NCI-H2107 (cell line): ENCODE measurements around the gene KCNT1.

Experiments
- DNase-seq: peaks from one replicate; lab custom pipeline; 2025; lab: John Stamatoyannopoulos, UW

Gene KCNT1

GRCh38 chr9:135727257-135727875, 25.4 kb downstream of the KCNT1 start:
- no peak for DNase-seq

GRCh38 chr9:135728436-135729110, 26.6 kb downstream of the KCNT1 start:
- DNase-seq = no peak

- DNase-seq = no peak
These were observed 27.5 kb downstream of the KCNT1 start for GRCh38 chr9:135729480-135729879.

GRCh38 chr9:135731454-135731853, 29.5 kb downstream of the KCNT1 start:
- DNase-seq = no peak

GRCh38 chr9:135732569-135733257, 30.7 kb downstream of the KCNT1 start:
- no peak for DNase-seq

GRCh38 chr9:135734616-135735144, 32.7 kb downstream of the KCNT1 start:
- DNase-seq = no peak

- DNase-seq = no peak
These were observed 34.4 kb downstream of the KCNT1 start for GRCh38 chr9:135736272-135736978.

GRCh38 chr9:135736979-135737839, 35.2 kb downstream of the KCNT1 start:
- DNase-seq = no peak

- DNase-seq = no peak
These were observed 36.0 kb downstream of the KCNT1 start for GRCh38 chr9:135737840-135738521.

- DNase-seq = no peak
These were observed 37.6 kb downstream of the KCNT1 start for GRCh38 chr9:135739271-135740220.

GRCh38 chr9:135741276-135742219, 39.6 kb downstream of the KCNT1 start:
- DNase-seq = no peak

- DNase-seq = no peak
These were observed 41.0 kb downstream of the KCNT1 start for GRCh38 chr9:135743021-135743420.

GRCh38 chr9:135743546-135744332, 41.8 kb downstream of the KCNT1 start:
- no peak for DNase-seq

- no peak for DNase-seq
These were observed 42.5 kb downstream of the KCNT1 start for GRCh38 chr9:135744333-135745070.

- DNase-seq = no peak
These were observed 43.2 kb downstream of the KCNT1 start for GRCh38 chr9:135745189-135745588.

- no peak for DNase-seq
These were observed 43.8 kb downstream of the KCNT1 start for GRCh38 chr9:135745686-135746324.
